ENCODE data around the gene KBTBD8. TPM values are rescaled to one million over a fixed set of nuclear protein-coding genes. Genes with fewer than 3 reads are reported as not detected.

The KBTBD8 gene
- total and polyA plus RNA-seq, 2 of the 13 experiments (the other 11 are each of a cell fraction or from before 2014, with no cell fraction given), result 1.1 to 7.6 TPM

DNA sequence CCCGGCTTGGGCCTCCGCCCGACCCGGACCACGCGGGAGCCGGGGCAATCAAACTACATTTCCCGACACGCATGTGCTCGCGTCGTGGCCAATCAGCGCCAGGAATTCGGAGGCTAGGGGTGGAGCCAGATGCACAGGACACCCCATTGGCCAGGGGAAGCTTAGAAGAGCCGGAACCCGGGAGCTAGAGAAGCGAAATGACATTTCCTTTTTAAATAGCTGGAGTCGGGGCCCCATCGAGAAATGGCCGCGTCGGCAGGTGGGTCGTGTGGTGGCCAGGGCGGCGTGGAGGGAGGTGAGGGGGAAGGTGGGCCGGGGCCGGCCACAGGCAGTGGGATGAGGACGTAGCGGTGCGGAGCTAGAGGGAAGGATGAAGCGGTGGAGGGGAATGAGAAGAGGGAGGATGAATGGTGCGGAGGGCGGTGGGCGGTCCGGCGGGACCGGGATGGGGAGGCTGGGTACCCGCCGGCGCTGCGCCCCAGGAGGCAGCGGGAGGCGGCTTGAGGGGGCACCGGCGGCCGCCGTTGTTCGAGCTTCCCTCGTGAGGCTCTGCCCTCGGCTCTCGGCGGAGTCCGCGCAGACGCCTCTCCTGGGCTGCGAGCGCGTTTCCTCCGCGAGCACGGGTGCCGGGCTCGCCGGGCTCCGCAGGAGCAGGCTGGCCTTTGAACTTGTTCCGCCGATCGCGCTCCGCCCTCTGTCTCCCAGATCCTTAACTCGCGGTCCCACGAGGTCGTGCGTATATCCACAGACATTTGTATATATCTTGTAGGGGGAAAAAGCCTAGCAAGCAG lies at the start of gene KBTBD8 (continued):
- TF ChIP-seq GMEB2 (CRISPR knock-in tag; IDR thresholded peaks at IDR 0.05; ENCODE audit: low read depth) (no peak), ZBTB7A (CRISPR knock-in tag; IDR thresholded peaks at IDR 0.05) (no peak), ZBTB21 (CRISPR knock-in tag; IDR thresholded peaks at IDR 0.05) (no peak), ZNF615 (CRISPR knock-in tag; IDR thresholded peaks at IDR 0.05; ENCODE audit: borderline replicate concordance) (no peak), ZNF362 (CRISPR knock-in tag; IDR thresholded peaks at IDR 0.05; ENCODE audit: borderline replicate concordance) (no peak), ARID2 (CRISPR knock-in tag; IDR thresholded peaks at IDR 0.05; ENCODE audit: borderline replicate concordance) (no peak), ZNF44 (CRISPR knock-in tag; IDR thresholded peaks at IDR 0.05) (no peak), ZNF264 (CRISPR knock-in tag; IDR thresholded peaks at IDR 0.05) (no peak), CENPT (CRISPR knock-in tag; IDR thresholded peaks at IDR 0.05; ENCODE audit: low read depth) (no peak)
- TF ChIP-seq, protein P1, sequence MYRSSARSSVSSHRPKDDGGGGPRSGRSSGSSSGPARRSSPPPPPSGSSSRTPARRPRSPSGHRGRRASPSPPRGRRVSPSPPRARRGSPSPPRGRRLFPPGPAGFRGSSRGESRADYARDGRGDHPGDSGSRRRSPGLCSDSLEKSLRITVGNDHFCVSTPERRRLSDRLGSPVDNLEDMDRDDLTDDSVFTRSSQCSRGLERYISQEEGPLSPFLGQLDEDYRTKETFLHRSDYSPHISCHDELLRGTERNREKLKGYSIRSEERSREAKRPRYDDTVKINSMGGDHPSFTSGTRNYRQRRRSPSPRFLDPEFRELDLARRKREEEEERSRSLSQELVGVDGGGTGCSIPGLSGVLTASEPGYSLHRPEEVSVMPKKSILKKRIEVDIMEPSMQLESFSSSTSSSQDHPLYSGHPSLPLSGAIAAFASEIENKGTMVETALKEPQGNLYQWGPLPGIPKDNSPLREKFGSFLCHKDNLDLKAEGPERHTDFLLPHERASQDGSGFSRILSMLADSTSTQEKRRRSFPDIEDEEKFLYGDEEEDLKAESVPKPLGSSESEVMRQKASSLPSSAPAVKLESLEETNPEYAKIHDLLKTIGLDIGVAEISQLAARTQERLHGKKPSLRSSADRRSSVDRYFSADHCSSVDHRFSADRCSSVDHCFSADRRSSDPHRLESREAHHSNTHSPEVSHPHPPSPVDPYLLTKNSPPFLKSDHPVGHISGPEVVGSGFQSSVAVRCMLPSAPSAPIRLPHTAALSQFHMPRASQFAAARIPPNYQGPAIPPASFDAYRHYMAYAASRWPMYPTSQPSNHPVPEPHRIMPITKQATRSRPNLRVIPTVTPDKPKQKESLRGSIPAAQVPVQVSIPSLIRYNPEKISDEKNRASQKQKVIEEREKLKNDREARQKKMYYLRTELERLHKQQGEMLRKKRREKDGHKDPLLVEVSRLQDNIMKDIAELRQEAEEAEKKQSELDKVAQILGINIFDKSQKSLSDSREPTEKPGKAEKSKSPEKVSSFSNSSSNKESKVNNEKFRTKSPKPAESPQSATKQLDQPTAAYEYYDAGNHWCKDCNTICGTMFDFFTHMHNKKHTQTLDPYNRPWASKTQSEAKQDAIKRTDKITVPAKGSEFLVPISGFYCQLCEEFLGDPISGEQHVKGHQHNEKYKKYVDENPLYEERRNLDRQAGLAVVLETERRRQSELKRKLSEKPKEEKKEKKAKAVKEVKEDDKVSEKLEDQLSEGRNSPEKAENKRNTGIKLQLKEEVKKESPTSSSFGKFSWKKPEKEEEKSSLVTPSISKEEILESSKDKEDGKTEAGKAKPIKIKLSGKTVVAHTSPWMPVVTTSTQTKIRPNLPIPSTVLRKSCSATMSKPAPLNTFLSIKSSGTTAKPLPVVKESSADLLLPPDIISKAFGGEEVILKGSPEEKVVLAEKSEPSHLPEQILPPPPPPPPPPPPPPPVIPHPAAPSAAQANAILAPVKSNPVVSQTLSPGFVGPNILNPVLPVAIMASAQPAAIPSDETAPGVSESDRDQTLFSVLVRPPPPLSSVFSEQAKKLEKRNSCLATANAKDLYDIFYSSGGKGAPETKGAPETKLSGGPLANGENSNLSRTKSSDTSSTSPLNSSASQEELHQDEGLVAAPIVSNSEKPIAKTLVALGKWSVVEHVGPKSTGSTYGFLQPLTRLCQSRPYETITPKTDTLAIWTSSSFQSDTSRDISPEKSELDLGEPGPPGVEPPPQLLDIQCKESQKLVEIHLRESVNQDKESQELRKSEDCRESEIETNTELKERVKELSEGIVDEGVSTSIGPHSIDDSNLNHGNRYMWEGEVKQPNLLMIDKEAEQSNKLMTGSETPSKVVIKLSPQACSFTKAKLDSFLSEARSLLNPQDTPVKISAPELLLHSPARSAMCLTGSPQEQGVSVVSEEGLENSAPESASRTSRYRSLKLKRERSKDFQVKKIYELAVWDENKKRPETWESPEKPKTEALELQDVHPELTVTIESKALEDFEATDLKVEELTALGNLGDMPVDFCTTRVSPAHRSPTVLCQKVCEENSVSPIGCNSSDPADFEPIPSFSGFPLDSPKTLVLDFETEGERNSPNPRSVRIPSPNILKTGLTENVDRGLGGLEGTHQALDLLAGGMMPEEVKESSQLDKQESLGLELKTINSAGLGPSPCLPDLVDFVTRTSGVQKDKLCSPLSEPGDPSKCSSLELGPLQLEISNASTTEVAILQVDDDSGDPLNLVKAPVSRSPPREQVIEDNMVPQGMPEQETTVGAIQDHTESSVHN (CRISPR knock-in tag; IDR thresholded peaks at IDR 0.05), result no peak

Data from HepG2 (cell line).